HG03135 (cell line): Measurements from ENCODE around the gene CD22.

ENCODE experiments used
- ATAC-seq: cut with Tn5 transposase; IDR thresholded peaks from one replicate; pipeline ENCODE4 v1.9.1; 2021; ENCODE audit warnings: mild to moderate bottlenecking, moderate library complexity; ENCODE audit not compliant: unreplicated experiment

Gene CD22

GRCh38 chr19:35380450-35381124 lies 51.6 kb downstream of the CD22 start:
- ATAC-seq = no peak

GRCh38 chr19:35381318-35381717 lies 52.3 kb downstream of the CD22 start:
- no peak for ATAC-seq

- ATAC-seq = no peak
Observed at GRCh38 chr19:35381926-35382325, 52.9 kb downstream of the CD22 start.

GRCh38 chr19:35383536-35383935 lies 54.5 kb downstream of the CD22 start:
- ATAC-seq = no peak

- no peak for ATAC-seq
Observed at GRCh38 chr19:35388277-35389054, 59.5 kb downstream of the CD22 start.

- ATAC-seq = no peak
Observed at GRCh38 chr19:35389192-35389861, 60.3 kb downstream of the CD22 start.

- no peak for ATAC-seq
Observed at GRCh38 chr19:35392742-35393715, 64.0 kb downstream of the CD22 start.

- ATAC-seq = no peak
Observed at GRCh38 chr19:35395382-35396199, 66.6 kb downstream of the CD22 start.

GRCh38 chr19:35396240-35396885 lies 67.4 kb downstream of the CD22 start:
- no peak for ATAC-seq
